NCI-H460 (cell line): ENCODE measurements around the gene PLCB1. TPM values are rescaled to one million over a fixed set of nuclear protein-coding genes. Genes with fewer than 3 reads are reported as not detected.

Experiments used
- DNase-seq: peaks from one replicate; pipeline ENCODE4 v3.0.0-alpha.2; 2016; ENCODE audit warnings: low read depth; ENCODE audit errors: extremely low read depth
- total RNA-seq: library from RNA; depleted of rRNA; stranded (reverse); fragments of >200 nt; shearing (Covaris generic); gene quantifications from 2 replicates; pipeline ENCODE4 v1.2.3, GENCODE V29; 2014

Gene PLCB1
- total RNA-seq, 1 experiment from 2014 or later = 74.0 TPM

DNA sequence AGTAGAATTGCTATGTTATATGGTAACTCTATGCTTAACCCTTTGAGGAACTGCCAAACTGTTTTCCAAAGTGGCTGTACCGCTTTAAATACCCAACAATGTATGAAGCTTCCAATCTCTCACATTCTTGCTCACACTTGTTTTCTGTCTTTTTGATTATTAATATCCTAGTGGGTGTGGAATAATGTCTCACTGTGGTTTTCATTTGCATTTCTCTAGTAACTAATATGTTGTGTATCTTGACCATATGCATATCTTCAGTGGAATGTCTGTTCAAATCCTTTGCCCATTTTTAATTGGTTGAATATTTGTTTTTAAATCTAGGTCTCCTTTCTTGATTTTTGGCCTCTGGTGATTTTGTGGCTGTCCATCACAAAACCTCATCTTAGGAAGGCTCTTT lies 759.0 kb downstream of the PLCB1 start:
- DNase-seq = no peak

DNA sequence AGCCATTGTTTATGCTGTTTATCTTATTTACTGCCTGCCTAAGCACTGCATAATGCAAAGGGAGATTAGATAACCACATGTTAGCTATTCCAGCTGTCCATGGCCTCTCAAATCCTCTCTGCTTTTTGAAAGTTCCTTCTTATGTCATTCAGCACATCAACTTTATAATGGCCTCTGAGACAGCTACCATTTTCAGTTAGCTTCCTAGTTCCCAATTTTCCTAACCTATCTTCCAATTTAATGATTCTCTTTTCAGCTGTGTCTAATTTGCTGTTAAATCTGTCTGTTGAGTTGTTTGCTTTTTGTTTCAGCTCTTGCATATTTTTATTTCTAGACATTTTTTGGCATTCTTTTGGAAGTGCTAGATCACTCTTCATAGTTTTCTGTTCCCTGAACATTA lies 763.4 kb downstream of the PLCB1 start:
- DNase-seq = no peak

DNA sequence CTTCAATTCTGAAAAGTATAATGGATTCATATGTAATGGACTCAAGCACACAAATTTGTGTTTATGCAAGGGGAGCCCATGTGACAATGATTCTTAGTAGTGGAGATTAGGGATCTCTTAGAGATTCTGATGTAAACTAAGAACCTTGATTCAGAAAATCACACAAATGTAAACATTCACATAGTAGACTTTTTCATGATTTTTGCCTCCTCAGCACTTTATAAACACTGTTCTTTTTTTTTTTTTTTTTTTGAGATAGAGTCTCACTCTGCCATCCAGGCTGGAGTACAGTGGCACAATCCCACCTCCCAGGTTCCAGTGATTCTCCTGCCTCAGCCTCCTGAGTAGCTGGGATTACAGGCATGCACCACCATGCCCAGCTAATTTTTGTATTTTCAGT lies 766.8 kb downstream of the PLCB1 start:
- no peak for DNase-seq

DNA sequence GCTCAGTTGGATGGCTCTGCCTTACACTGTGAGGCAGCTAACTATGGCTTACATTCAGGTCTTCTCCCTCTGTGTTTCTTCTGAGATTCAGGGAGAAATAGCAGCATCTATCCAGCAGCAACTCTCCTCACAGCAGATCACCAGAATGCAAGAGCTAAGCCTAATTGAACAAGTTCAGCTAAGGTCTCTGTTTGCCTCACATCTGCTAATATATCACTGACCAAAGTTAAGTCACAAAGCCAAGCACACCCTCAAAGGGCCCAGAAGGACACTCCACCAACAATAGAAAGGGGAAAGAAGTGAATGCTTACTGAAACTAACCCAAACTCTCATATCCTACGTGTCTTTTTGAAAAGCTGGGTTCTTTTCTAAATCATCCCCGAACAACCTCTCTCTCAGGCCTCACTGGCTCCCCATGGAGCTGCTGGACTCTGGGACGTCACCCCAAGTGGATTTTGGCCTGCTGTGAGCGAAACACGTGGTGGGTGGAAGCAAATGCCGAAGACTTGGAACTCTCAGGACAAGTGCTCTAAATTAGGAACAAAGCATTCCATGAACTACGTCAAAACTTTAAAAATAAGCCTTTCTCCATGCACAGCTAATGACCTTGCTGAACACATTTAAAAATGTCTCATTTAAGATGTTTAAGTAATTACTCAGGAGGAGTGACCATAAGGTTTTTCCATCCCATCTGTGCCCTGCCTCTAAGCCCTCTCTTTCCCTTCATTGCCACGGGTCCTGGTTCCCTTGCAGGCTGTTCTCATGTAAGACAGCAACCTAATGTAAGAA lies 769.4 kb downstream of the PLCB1 start:
- DNase-seq = no peak

DNA sequence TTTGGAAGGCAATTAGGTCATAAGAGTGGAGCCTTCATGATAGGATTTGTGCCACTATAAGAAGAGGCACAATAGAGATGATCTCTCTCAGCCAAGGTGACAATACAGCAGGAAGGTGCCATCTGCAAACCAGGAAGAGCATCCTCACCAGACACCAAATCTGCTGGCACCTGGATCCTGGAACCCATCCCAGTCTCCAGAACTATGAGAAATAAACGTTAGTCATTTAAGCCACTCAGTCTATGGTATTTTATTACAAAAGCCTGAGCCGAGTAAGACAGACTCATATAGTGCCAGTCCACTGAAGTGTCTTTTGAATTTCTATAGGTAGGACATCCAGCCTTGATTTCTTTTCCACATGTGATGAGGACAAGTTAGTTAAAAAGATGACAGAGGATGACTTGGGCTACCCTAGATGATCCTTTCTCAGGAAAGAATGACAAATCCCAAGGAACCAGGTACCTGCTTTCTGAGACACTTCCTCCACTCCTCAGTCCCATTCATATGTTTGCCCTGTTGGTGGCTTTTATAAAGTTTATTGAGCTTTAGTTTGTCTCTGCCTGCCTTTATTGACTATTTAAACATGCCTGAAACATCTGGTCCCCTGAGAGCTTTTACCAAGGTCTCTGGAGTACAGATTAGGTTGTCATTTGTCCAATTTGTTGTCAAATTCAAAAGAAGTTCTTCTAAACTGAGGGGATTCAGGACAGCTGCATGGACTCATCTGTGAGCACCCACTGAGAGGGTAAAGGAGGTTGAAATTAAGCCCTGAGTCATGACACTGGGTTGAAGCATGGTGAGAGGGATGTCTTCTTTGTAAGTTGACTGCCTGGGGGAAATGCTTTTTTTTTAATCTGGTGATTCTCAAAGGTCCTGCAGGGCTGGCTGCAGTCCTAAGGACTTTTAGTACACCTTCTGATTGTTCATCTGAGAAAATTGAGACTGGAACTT lies 771.9 kb downstream of the PLCB1 start:
- no peak for DNase-seq

DNA sequence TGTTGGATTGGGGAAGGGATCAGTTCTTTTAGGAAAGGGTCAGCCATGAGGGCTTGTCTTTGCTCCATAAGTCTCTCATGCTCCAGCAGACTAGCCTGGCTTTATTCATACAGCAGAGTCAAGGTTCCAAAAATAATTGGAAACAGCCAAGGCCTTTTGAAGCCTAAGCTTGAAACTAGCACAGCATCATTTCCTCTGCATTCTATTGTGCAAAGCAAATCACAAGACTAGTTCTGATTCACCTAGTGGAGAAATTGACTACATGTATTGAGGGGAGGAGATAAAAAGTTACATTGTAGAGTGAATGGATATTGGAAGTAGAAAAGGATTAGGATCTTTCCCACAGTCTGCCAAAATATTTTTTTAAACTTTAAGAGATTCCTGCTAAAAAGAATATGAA lies 777.5 kb downstream of the PLCB1 start:
- no peak for DNase-seq

DNA sequence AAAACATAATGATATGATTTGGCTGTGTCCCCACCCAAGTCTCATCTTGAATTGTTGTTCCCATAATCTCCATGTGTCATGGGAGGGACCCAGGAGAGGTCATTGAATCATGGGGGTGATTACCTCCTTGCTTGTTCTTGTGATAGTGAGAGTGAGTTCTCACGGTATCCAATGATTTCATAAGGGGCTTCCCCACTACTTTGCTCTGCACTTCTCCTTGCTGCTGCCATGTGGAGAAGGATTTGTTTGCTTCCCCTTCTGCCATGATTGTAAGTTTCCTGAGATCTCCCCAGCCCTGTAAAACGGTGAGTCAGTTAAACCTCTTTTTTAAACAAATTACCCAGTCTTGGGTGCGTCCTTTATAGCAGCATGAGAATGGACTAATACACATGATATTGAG lies 780.0 kb downstream of the PLCB1 start:
- no peak for DNase-seq

DNA sequence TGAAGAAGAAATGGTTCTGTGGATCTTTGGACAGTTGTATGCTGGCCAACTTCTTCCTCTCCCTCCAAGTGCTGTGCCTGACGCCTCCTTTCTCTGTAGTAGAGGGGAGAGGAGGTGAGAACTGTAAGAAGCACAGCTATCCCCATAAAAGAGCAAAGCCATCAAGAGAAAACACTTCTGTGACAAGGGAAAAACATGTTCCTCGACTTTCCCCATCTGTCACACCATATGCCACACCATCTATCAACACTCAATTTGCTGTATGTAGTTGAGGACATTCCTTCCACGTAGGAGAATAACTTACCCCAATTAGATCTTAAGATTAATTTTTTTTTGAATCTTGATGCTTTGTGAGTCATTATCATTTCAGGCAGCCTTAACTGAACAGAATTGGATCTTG lies 780.7 kb downstream of the PLCB1 start:
- no peak for DNase-seq

DNA sequence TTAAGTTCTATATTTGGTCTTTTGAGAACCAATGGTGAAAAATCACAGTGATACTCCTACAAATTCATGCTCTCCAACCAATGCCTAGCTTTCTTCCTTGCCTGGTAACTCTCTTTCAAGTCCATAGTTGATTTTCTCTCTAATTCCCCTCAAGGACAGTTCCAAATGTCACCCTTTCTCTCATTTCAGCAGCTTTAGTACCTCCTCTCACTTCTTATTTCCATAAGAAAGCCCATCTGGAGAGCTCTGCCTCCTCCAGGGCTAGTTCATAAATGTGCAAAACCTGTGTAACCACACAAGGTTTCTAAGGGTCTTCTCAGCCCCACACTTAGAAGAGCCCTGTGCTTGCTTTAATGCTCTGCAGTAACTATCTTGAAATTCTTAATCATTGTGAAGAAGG lies 781.4 kb downstream of the PLCB1 start:
- DNase-seq = no peak

DNA sequence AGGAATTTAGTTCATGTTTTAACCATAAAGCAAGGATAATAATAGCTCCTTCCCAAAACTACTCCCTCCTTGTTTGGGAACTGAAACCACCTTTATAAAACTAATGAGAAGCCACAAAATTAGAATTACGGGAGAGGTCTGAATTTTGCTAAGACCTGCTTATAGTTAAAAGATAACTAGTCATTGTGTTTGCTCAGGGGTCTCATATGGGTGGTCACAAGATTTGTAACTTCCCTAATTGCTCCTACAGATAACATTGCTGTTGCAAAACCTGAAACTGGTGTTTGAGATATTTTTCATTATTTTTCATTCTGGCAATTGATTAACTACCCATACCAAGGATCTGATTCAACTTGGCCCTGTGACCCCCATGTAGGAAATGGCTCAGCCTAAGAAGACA lies 782.4 kb downstream of the PLCB1 start:
- DNase-seq = no peak

DNA sequence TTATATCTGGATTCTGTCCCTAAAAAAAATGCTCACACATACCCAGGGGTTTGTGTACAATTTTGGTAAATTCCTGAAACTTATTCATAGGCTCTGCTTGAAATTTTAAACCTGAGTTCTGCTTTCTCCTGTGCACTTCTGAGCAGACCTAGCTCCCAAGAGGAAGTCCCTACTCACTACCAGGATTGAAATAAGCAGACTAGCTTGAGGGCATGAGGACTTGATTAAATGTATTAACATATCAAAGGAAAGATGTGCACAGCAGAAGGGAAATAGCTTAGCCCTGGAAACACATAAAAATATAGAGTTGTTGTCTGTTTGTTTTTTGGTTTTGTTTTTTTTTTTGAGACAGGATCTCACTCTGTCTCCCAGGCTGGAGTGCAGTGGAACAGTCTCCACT lies 785.0 kb downstream of the PLCB1 start:
- no peak for DNase-seq

DNA sequence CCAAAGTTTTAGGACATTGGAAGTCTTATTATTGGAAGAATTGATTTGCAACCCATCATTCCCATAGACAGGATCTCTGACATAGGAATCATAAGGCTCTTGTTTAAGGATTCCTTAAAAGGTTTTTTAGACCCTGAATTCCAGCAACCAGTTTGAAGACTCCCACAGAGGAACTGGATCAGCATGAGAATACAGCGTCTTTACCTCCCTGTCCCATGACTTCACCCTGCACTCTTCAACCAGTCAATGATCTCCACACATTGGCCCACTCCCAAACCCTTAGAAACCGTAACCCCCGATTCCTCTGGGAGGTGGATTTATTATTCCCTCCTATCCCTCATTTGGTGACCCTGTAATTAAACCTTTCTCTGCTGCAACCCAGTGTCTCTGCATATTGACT lies 786.1 kb downstream of the PLCB1 start:
- DNase-seq = no peak

DNA sequence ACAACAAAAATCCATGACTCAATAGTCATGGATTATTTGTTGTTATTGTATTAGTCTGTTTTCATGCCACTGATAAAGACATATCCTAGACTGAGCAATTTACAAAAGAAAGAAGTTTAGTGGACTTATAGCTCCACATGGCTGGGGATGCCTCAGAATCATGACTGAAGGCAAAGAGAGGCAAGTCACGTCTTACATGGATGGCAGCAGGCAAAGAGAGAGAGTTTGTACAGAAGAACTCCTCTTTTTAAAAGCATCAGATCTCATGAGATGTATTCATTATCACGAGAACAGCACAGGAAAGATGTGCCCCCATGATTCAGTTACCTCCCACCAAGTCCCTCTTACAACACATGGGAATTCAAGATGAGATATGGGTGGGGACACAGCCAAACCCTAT lies 792.5 kb downstream of the PLCB1 start:
- no peak for DNase-seq

DNA sequence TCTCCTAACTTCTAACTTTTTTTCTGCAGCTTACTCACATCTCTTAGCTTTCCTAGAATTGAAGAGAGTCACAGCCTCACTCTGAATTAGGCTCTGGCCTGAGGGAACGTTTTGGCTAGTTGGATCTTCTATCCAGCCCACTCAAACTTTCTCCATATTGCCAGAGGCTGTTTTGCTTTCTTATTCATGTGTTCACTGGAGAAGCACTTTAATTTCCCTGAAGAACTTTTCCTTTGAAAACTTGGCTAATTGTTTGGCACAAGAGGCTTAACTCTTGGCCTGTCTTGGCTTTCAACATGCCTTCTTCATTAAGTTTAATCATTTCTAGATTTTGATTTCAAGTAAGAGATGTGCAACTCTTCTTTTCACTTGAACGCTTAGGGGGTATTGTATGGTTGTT lies 798.7 kb downstream of the PLCB1 start:
- no peak for DNase-seq

DNA sequence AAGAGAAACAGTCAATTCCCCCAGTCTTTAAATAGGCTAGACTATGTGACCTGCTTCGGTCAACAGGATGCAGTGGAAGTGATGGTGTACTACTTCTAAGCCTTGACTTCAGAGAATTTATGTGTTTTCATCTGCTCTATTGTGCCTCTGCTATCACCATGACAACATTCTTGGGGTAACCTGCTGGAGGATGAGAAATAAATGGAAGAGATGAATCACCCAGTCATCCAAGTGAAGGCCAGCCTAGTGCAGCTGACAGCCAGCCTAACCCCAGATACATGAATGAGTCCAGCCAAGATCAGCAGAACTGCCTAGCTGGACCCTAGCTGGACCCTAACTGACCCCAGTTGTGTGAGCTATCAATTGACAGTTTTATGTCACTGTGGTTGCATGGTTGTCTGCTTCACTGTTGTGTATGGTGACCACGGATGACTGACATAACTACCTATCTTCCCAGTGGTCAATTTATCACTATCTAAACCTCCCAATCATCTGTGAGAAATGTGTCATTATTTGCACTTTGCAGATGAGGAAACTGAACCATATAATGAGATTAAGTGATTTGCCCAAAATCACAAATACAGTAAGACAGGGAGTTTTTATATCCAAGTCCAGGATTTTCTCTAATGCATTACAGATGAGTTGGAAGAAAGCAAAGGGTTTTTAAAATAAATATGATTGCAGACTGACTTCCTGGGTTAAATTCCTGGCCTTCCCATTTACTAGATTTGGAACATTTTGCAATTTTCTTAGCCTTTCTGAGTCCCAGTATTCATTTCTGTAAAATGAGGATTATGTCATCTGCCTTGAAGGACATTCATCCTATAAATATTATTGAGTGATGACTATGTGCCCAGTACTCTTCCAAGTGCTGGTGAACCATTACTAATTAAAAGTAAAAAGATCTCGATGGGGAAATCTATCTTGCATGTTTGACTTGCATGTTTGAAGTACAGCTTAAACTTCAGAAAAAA lies 800.4 kb downstream of the PLCB1 start:
- DNase-seq = no peak

DNA sequence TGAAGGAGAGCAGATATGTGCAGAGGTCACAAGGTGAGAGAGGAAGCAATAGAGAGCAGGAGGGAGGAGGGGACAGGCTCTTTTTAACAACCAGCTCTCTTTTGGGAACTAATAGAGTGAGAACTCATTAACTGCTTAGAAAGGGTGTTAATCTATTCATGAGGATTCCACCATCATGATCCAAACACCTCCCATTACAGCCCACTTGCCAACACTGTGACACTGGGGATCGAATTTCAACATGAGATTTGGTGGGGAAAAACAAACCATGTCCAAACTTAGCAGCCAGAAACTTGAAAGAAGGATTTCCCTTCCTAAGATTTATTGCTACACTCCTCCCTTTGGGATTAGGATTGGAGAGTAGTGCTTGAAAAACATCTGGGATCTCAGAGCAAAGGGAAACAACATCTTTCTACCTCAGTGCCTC lies 801.3 kb downstream of the PLCB1 start:
- no peak for DNase-seq

DNA sequence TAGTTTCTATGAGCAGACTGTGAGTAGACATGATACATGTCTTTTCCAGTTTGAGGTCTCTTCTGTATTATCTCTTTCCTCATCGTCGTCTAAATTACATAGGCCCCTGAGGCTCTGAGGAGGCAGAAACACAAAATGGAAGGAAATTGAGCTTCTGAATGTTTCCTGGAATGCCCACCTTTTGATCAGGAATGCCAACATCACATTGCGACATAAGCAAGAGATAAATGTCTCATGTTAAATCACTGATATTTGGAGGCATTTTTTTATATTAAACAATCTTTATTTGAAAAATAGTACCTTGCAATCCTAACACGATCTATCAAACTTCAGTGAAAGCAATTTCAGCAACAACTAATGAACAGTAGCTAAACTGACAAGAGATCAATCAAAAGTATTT lies 802.3 kb downstream of the PLCB1 start:
- DNase-seq = no peak
